GM19025 (cell line): Measurements from ENCODE around the gene AREL1.
A peak's percentile ranks its signal among the peaks of the same experiment; 100 is the strongest.
"Not testable (repeated sequence)": the region's sequence is repeated elsewhere in the genome, so short reads cannot be mapped to it uniquely, and the experiment has no call there.

ENCODE experiments used
- ATAC-seq: cut with Tn5 transposase; IDR thresholded peaks from one replicate; pipeline ENCODE4 v1.9.1; 2021; ENCODE audit warnings: mild to moderate bottlenecking, low read depth, moderate library complexity; ENCODE audit not compliant: unreplicated experiment

Gene AREL1, protein sequence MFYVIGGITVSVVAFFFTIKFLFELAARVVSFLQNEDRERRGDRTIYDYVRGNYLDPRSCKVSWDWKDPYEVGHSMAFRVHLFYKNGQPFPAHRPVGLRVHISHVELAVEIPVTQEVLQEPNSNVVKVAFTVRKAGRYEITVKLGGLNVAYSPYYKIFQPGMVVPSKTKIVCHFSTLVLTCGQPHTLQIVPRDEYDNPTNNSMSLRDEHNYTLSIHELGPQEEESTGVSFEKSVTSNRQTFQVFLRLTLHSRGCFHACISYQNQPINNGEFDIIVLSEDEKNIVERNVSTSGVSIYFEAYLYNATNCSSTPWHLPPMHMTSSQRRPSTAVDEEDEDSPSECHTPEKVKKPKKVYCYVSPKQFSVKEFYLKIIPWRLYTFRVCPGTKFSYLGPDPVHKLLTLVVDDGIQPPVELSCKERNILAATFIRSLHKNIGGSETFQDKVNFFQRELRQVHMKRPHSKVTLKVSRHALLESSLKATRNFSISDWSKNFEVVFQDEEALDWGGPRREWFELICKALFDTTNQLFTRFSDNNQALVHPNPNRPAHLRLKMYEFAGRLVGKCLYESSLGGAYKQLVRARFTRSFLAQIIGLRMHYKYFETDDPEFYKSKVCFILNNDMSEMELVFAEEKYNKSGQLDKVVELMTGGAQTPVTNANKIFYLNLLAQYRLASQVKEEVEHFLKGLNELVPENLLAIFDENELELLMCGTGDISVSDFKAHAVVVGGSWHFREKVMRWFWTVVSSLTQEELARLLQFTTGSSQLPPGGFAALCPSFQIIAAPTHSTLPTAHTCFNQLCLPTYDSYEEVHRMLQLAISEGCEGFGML

GRCh38 chr14:74712499-74713394, at the start of gene AREL1, which contains the start of gene FCF1:
Gene AREL1 (minus strand): TSS chr14:74713080. CDS start chr14:74685615, 27,465 bp downstream.
Gene FCF1 (plus strand): TSS chr14:74713144. CDS start chr14:74713198, 54 bp downstream.
- peak; percentile 96 for ATAC-seq

GRCh38 chr14:74758505-74758904, 45.6 kb upstream of the AREL1 start:
- not testable (repeated sequence) for ATAC-seq

DNA sequence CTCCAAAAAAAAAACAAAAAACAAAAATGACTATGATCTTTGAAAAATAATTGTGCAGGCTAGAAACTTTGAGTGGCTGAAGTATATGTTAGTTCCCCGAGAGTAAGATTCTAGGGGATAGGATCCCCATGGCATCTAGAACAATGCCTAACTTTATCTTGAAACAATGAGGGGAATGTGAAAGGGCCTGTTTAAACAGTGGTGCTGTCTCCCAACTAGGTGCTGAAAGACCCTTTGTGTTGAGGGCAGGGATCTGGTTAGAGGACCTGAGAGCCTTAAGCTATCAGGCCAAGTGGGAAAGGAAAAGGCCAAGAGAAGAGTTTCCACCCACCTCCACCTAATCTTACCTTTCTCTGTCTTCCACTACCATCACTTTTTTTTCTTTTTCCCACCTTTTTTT, 43.4 kb upstream of the AREL1 start:
- ATAC-seq = no peak

DNA sequence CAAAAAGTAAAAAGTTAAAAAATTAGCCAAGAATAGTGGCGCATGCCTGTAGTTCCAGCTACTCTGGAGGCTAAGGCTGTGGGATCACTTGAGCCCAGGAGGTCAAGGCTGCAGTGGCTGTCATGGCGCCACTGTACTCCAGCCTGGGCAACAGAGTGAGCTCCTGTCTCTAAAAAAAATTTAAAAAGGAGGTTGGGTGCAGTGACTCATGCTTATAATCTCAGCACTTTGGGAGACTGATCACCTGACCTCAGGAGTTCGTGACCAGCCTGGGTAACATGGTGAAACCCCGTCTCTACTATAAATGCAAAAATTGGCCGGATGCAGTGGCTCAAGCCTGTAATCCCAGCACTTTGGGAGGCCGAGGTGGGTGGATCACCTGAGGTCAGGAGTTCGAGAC, 42.0 kb upstream of the AREL1 start:
- ATAC-seq = no peak

DNA sequence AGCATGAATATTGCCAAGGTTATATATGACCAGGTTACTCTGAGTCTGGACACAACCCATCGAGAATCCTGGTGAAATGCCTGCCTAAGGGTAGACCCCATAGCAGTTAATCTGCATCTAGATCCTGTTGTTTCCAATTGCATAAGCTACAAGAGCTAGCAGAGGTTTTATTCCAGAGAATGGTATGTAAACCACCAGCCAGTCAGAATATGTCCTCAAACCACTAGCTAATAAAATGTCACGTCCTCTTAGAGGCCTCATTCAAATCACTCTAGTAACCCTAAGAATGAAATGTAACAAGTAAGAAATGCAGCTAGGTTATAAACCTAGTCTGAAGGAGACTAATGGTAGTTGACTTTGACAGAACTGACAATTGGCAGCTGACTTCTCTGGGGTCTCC, 41.3 kb upstream of the AREL1 start:
- no peak for ATAC-seq

GRCh38 chr14:74747237-74747636, 34.4 kb upstream of the AREL1 start:
- ATAC-seq = no peak

DNA sequence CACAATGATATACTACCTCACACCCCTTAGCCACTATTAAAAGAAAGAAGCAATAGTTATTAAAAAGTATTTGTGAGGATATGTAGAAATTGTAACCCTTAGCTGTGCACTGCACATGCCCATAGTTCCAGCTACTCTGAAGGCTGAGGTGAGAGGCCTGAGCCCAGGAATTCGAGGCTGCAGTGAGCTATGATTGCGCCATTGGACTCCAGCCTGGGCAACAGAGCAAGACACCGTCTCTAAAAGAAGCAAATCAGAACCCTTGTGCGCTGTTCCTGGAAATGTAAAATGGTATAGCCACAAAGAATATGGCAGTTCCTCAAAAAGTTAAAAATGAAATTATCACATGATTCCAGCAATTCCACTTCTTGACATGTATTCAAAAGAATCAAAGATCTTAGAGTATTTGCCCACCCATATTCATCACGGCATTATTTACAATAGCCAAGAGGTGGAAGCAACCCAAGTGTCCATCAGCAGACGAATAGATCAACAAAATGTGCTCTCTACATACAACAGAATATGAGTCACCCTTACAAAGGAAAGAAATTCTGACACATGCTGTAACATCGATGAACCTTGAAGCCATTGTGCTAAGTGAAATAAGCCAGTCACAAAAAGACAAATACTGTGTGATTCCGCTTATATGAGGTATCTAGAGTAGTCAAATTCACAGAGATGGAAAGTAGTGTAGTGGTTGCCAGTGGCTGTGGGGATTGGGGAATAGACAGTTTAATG, 26.6 kb upstream of the AREL1 start:
- ATAC-seq = no peak

DNA sequence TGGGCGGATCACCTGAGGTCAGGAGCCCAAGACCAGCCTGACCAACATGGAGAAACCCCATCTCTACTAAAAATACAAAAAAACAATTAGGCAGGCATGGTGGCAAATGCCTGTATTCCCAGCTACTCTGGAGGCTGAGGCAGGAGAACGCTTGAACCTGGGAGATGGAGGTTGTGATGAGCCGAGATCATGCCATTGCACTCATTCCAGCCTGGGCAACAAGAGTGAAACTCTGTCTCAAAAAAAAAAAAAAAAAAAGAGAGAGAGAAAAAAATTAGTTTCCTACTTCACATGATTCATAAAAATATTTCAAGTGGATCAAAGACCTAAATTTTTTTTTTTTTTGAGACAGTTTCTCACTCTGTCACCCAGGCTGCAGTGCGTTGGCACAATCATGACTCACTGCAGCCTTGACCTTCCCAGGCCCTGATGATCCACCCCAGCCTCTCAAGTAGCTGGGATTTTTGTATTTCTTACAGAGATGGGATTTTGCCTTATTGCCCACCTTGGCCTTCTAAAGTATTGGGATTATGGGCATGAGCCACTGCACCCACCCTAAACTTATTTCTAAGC, 25.0 kb upstream of the AREL1 start:
- ATAC-seq = no peak

DNA sequence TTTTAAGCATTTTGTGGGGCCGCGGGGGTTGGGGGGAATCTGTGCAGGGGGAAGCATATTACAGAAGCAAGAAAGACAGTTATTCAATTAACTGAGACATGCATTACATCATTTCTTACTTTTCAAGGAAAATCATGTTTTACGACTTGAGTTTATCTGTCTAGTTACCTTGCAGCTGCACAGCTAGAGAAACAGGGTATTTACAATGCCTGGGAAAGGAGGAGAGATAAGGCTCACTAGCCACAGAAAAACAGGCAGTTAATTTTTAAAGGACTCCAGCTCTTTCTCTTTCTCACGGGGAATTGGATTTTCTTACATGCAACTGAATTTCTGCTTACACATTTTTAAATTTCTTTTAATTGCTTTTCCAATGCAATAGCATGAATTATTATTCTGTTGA, 22.2 kb upstream of the AREL1 start:
- ATAC-seq = no peak

DNA sequence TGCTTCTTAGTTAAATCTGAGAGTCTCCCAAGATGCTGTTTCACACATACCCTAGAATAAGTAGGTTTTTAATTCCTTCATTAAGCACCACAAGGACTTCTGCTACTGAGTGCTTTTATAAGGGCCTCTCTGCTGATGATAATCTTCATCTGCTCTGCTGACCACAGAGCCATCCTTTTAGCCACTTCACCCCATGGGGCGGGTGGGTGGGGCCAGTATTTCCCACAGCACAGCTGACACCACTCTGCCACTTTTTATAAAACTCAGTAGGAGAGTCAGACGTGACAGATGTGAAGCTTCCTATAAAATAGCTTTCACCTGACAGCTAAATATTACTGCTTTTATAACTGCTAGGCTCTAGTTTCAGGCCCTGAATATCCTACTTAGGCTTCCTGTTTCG, 20.3 kb upstream of the AREL1 start:
- ATAC-seq = no peak

GRCh38 chr14:74732387-74732786, 19.5 kb upstream of the AREL1 start:
- ATAC-seq = no peak

- ATAC-seq = no peak
Measured at GRCh38 chr14:74723134-74723533, 10.3 kb upstream of the AREL1 start.

- no peak for ATAC-seq
Measured at GRCh38 chr14:74720526-74720925, 7.6 kb upstream of the AREL1 start.

DNA sequence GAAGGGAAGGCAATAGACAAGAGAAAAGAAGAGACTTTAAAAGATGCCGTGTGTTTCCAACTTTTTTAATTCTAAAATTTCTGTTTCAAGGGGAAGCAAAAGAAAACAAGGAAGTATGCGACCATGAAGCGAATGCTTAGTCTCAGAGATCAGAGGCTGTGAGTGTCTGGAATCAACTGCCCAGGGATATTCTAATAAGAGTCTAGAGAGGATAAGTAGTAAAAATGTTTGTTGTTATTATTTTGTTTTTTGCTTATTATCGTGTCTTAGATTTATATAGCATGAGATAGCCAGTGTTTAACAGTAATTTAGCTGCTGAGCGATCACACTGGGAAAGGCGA, 485 bp upstream of the AREL1 start:
- ATAC-seq = no peak

DNA sequence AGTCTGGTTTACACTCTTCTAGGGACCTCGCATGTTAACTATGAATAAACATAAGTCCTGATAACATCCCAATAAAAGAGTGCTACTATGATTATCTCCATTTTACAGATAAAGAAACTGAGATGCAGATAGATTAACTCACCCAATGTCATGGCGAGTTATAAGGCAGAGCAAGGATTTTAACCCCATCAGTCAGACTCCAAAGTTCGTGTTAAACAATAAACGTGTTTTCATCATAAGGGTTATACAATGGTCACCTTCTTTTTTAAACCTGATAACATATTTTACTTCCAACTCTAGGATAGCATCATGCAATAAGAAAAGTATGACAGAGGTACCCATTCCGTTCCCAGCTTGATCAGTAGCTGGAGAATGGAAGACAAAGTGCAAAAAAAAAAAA, 1.2 kb downstream of the AREL1 start:
- no peak for ATAC-seq

- no peak for ATAC-seq
Measured at GRCh38 chr14:74710480-74710879, 2.4 kb downstream of the AREL1 start.

- ATAC-seq = no peak
Measured at GRCh38 chr14:74705613-74706500, 7.0 kb downstream of the AREL1 start.

DNA sequence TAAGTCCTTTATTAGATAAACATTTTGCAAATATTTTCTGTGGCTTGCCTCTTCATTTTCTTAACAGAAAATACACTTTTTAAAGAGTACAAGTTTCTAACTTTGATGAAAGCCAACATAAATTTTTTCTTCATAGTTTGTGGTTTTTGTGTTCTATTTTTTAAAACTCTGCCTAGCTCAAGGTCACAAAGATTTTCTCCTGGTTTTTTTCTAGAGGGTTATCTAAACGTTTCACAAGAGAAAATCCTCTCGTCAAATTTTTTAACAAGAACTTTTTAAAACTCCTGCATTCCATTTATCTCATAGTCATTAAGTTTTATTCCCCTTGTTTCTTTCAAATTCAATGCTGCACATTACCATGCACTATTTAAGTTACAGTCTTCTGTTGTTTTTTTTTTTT, 8.2 kb downstream of the AREL1 start:
- ATAC-seq = no peak

DNA sequence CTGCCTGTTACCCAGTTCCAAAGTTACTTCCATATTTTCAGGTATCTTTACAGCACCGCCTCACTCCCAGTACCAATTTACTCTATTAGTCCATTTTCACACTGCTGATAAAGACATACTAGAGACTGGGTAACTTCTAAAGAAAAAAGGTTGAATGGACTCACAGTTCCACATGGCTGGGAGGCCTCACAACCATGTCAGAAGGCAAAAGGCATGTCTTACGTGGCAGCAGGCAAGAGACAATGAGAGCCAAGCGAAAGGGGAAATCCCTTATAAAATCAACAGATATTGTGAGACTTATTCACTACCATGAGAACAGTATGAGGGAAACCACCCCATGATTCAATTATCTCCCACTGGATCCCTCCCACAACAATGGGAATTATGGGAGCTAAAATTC, 9.8 kb downstream of the AREL1 start:
- ATAC-seq = no peak
